Measurements from ENCODE around the gene HSPB7. TPM values are rescaled to one million over a fixed set of nuclear protein-coding genes. Genes with fewer than 3 reads are reported as not detected.

HSPB7 gene
- total RNA-seq, 1 experiment from 2014 or later = not detected

DNA sequence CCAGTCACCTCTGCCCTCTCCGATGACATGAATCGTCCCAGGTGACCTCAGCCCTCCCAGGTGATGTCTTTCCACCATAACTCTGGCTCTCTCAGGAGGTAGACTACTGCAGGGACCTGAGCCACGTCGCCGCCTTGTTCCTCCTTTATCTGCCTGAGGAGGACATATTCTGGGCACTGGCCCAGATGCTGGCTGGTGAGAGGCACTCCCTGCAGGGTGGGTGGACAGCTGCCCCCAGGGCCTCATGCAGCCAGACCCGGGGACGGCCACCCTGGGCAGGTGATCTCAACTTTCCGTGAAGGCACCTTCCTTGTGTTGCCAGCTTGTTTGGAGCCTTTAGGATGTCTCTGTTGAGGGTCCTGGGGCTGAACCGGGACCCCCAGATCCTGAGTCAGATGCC lies 28.1 kb downstream of the HSPB7 start:
- H4K20me1 ChIP-seq (ENCODE audit: control insufficient read depth, insufficient read depth, insufficient read length) = no peaks in the 10 kb centered on the region
- no peak overlapping the region for H4K5ac ChIP-seq (ENCODE audit: insufficient read length, low read depth, low read length)
- no peak overlapping the region for H3K56ac ChIP-seq (ENCODE audit: insufficient read length, low read depth, low read length)
- H3K4me2 ChIP-seq (ENCODE audit: insufficient read depth, insufficient read length, low read length) = no peak overlapping the region
- no peak overlapping the region for H3K14ac ChIP-seq (ENCODE audit: insufficient read depth, low read length)
- H3T11ph ChIP-seq (ENCODE audit: low read length) = no peak overlapping the region
- no CpG with 5 or more reads among the region's 9 CpGs for WGBS (ENCODE audit: extremely low coverage, insufficient read length, low lambda C conversion rate)
- no peak for DNase-seq
- H3K27ac ChIP-seq (ENCODE audit: insufficient read length, low read depth, low read length) = no peak overlapping the region
- no peak overlapping the region for H3K9ac ChIP-seq (ENCODE audit: extremely low read depth, insufficient read length, low read length)
- H2AFZ ChIP-seq (ENCODE audit: low read length) = no peak overlapping the region
- H3K9me3 Mint-ChIP-seq = no peaks in the 10 kb centered on the region
- H2BK15ac ChIP-seq (ENCODE audit: low read depth, low read length) = no peak overlapping the region
- no peak overlapping the region for H3K4me3 Mint-ChIP-seq
- H3K9me3 ChIP-seq (ENCODE audit: control insufficient read depth, low read depth, low read length) = no peaks in the 10 kb centered on the region
- no peak overlapping the region for H3K27ac Mint-ChIP-seq
- H3K4me1 ChIP-seq (ENCODE audit: insufficient read depth, low read length) = no peaks in the 10 kb centered on the region
- peaks cover 9% of the 10 kb centered on the region for H3K27me3 Mint-ChIP-seq (ENCODE audit: low read depth)
- TF ChIP-seq, protein P1, sequence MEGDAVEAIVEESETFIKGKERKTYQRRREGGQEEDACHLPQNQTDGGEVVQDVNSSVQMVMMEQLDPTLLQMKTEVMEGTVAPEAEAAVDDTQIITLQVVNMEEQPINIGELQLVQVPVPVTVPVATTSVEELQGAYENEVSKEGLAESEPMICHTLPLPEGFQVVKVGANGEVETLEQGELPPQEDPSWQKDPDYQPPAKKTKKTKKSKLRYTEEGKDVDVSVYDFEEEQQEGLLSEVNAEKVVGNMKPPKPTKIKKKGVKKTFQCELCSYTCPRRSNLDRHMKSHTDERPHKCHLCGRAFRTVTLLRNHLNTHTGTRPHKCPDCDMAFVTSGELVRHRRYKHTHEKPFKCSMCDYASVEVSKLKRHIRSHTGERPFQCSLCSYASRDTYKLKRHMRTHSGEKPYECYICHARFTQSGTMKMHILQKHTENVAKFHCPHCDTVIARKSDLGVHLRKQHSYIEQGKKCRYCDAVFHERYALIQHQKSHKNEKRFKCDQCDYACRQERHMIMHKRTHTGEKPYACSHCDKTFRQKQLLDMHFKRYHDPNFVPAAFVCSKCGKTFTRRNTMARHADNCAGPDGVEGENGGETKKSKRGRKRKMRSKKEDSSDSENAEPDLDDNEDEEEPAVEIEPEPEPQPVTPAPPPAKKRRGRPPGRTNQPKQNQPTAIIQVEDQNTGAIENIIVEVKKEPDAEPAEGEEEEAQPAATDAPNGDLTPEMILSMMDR (conservative IDR thresholded peaks at IDR 0.05) = no peak
- no peak overlapping the region for H2BK12ac ChIP-seq (ENCODE audit: insufficient read length, low read depth, low read length)
- no peak overlapping the region for H3K4ac ChIP-seq (ENCODE audit: low read depth, low read length)
- no peak overlapping the region for H3K18ac ChIP-seq (ENCODE audit: insufficient read length, low read depth, low read length)
- no peak overlapping the region for H2AK5ac ChIP-seq (ENCODE audit: insufficient read length, low read length)
- no peak overlapping the region for H4K91ac ChIP-seq (ENCODE audit: insufficient read length, low read depth, low read length)
- no peaks in the 10 kb centered on the region for H3K79me1 ChIP-seq (ENCODE audit: insufficient read depth, low read depth, low read length, poor library complexity, severe bottlenecking)
- H3K23me2 ChIP-seq (ENCODE audit: insufficient read length, low read depth, low read length, poor library complexity, severe bottlenecking) = no peaks in the 10 kb centered on the region
- H3K4me1 Mint-ChIP-seq = no peaks in the 10 kb centered on the region
- no peaks in the 10 kb centered on the region for H3K36me3 Mint-ChIP-seq (ENCODE audit: insufficient read depth in 1 of 3, low read depth in 3 of 3)
- no peak overlapping the region for H4K8ac ChIP-seq (replicated peaks; ENCODE audit: insufficient read length, low read depth, low read length)
- H3K79me2 ChIP-seq (ENCODE audit: insufficient read depth, low read length) = no peaks in the 10 kb centered on the region
- no peak overlapping the region for H2BK5ac ChIP-seq (ENCODE audit: insufficient read length, low read length)
- no peaks in the 10 kb centered on the region for H3K27me3 ChIP-seq (ENCODE audit: insufficient read depth, low read length)
- H2BK20ac ChIP-seq (ENCODE audit: low read depth, low read length, poor library complexity, severe bottlenecking) = no peak overlapping the region
- no peak overlapping the region for H3K23ac ChIP-seq (ENCODE audit: insufficient read length, low read depth, low read length)
- H2BK120ac ChIP-seq (ENCODE audit: low read depth, low read length, poor library complexity, severe bottlenecking) = no peak overlapping the region
